ENCODE results near the gene IRS2. TPM values are rescaled to one million over a fixed set of nuclear protein-coding genes. Genes with fewer than 3 reads are reported as not detected.

IRS2 gene
- total and polyA plus RNA-seq, 2 of the 8 experiments (the other 6 are each of a cell fraction or from before 2014, with no cell fraction given), result 2.6 to 17.0 TPM

DNA sequence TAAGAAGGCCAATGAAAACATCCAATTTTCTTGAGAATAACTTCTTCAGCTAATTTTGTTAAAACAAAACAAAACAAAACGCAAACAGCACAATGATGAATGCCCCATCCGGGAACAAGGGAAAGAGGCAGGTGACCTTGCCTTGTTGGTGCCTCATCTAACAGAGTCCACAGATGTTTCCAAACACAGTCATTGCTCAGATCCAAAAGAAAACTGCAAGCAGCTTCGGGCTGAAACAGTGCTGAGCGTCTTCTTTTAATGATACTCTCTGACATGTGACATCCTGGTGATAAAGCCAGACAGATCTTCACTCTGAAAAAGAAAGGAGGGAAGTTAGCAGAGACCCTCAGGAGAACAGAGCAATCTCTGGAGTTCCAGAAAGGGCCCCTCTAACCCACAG is 30.4 kb downstream of the IRS2 start:
- Histone ChIP-seq H2AK5ac (ENCODE audit: low read depth, low read length) (no peak overlapping the region), H3K36me3 (ENCODE audit: control insufficient read depth in 2 of 4, insufficient read depth in 4 of 4, low read length in 3 of 4) (peaks cover 0 to 17% (median 6%) of the 10 kb centered on the region in 4 experiments; a peak in 6 of 8 replicates), H2BK15ac (ENCODE audit: low read length) (no peak overlapping the region), H2BK20ac (ENCODE audit: low read length) (no peak overlapping the region), H3K4me2 (ENCODE audit: insufficient read depth in 1 of 2, low read depth in 2 of 2, low read length in 2 of 2) (no peak overlapping the region), H3K9ac (replicated peaks in 1 of 4; ENCODE audit: extremely low read depth in 1 of 4, low read depth in 3 of 4, low read length in 3 of 4) (no peak overlapping the region), H3K4ac (replicated peaks; ENCODE audit: insufficient read length, low read depth, low read length) (no peak overlapping the region), H3K27me3 (replicated peaks in 1 of 4; ENCODE audit: control insufficient read depth in 3 of 4, extremely low read depth in 1 of 4, insufficient read depth in 3 of 4, low read length in 3 of 4) (no peaks in the 10 kb centered on the region), H3K4me1 (replicated peaks in 1 of 4; ENCODE audit: control insufficient read depth in 3 of 4, insufficient read depth in 4 of 4, low read length in 3 of 4) (peaks cover 0 to 5% (median 0%) of the 10 kb centered on the region in 4 experiments; a peak in 2 of 7 replicates), H4K20me1 (replicated peaks in 1 of 2; ENCODE audit: control insufficient read depth in 1 of 2, insufficient read depth in 2 of 2, low read length in 2 of 2) (peaks cover 6 to 7% of the 10 kb centered on the region in 2 experiments), H3K9me3 (ENCODE audit: insufficient read depth in 2 of 2, low read depth in 1 of 2, low read length in 1 of 2) (no peaks in the 10 kb centered on the region), H4K8ac (ENCODE audit: extremely low read depth, insufficient read depth, low read length) (no peak overlapping the region), H3K4me3 (ENCODE audit: extremely low read depth in 1 of 4, insufficient read depth in 2 of 4, low read depth in 3 of 4, low read length in 4 of 4) (no peak overlapping the region), H3K14ac (ENCODE audit: insufficient read length) (no peak overlapping the region), H4K5ac (ENCODE audit: insufficient read length, low read depth, low read length) (no peak overlapping the region), H3K56ac (replicated peaks; ENCODE audit: insufficient read length, low read depth, low read length) (no peak overlapping the region), H3K18ac (ENCODE audit: extremely low read depth, low read length) (no peak overlapping the region), H4K91ac (replicated peaks; ENCODE audit: insufficient read length, low read length) (no peak overlapping the region), H3K23ac (ENCODE audit: insufficient read length) (no peak overlapping the region), H3K23me2 (ENCODE audit: low read depth, low read length) (no peaks in the 10 kb centered on the region), H3K27ac (ENCODE audit: low read depth, low read length) (no peak overlapping the region), H2AFZ (ENCODE audit: low read length) (no peak overlapping the region), H3K79me2 (ENCODE audit: control insufficient read depth in 1 of 2, insufficient read depth in 2 of 2, low read length in 2 of 2) (peaks cover 0 to 27% of the 10 kb centered on the region in 2 experiments; a peak in 2 of 4 replicates), H2BK120ac (replicated peaks; ENCODE audit: low read depth, low read length) (no peak overlapping the region), H2BK5ac (ENCODE audit: low read depth, low read length) (no peak overlapping the region), H3K79me1 (ENCODE audit: low read depth, low read length) (peaks cover 5% of the 10 kb centered on the region), H2BK12ac (ENCODE audit: low read depth, low read length) (no peak overlapping the region)
- CTCF ChIA-PET (ENCODE audit: partially characterized antibody), result interaction anchor here (0.7 kb wide), 1 partner anchor 350 kb away, joined by 3 read pairs; no protein-coding TSS in a partner anchor
- POLR2A ChIA-PET (ENCODE audit: partially characterized antibody), result no interaction called here
- FAIRE-seq (no peak), DNase-seq (ENCODE audit: low read depth in 1 of 2, low spot score in 2 of 2) (no peak)
- WGBS, 2 experiments (ENCODE audit: extremely low coverage in 1 of 2, insufficient coverage in 1 of 2, insufficient read length in 1 of 2, insufficient replicate concordance in 2 of 2, low coverage in 1 of 2, low lambda C conversion rate in 2 of 2, missing lambda C conversion rate in 1 of 2), result 90% methylated on average over 4 of the region's 4 CpGs; no CpG with 5 or more reads in 1 of the 2 experiments
- TF ChIP-seq BACH1 (IDR thresholded peaks at IDR 0.05; ENCODE audit: low read length), result no peak
- TF ChIP-seq SP1 (IDR thresholded peaks at IDR 0.05; ENCODE audit: low read depth, low read length), result no peak
- TF ChIP-seq ASH2L (IDR thresholded peaks at IDR 0.05; ENCODE audit: low read length), result no peak

Data from H1 (cell line).